ENCODE data around the gene HSPA14. TPM values are rescaled to one million over a fixed set of nuclear protein-coding genes. Genes with fewer than 3 reads are reported as not detected.

HSPA14 gene
- polyA plus RNA-seq, 4 donors, result 15.9 to 19.9 (median 17.7) TPM

DNA sequence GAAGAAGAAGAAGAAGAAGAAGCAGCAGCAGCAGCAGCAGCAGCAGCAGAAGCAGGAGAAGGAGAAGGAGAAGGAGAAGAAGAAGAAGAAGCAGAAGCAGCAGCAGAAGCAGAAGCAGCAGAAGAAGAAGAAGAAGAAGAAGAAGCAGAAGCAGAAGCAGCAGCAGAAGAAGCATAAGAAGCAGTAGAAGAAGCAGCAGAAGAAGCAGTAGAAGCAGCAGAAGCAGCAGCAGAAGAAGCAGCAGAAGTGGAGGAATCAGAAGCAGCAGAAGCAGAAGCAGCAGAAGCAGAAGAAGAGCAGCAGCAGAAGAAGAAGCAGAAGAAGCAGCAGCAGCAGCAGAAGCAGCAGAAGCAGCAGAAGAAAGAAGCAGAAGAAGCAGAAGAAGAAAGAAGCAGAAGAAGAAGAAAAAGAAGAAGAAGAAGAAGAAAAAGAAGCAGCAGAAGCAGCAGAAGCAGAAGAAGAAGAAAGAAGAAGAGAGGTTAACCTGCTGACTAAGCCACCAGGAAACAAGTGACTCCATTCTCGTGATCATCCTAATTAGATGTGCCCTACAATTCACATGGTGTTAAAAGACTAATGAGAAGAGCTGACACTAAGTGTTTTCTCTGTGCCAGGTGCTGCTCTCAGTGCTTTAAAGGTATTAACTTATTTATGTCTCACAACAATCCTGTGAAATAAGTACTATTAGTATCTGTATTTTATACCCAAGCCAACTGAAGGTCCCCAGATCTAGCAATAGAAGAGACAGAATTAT lies 11.9 kb upstream of the HSPA14 start:
- no peaks in the 10 kb centered on the region for H3K27me3 ChIP-seq (ENCODE audit: control insufficient read depth in 3 of 3, insufficient read depth in 3 of 3, low read length in 3 of 3)
- H3K4me1 ChIP-seq (ENCODE audit: control insufficient read depth in 3 of 3, insufficient read depth in 2 of 3, low read depth in 1 of 3, low read length in 2 of 3), result peaks cover 0 to 7% (median 3%) of the 10 kb centered on the region in 3 donors
- no peak overlapping the region for H3K4me3 ChIP-seq (ENCODE audit: low read depth in 1 of 3, low read length in 3 of 3)
- DNase-seq (no peak), FAIRE-seq (no peak)
- 31 to 55% (median 42%) methylated on average over 1 of the region's 1 CpG for WGBS, 3 donors
- no peak overlapping the region for H3K27ac ChIP-seq (ENCODE audit: low read depth in 1 of 3, low read length in 2 of 3)
- H3K36me3 ChIP-seq (ENCODE audit: control insufficient read depth in 3 of 3, insufficient read depth in 2 of 3, low read depth in 1 of 3, low read length in 3 of 3), result no peaks in the 10 kb centered on the region
- no peaks in the 10 kb centered on the region for H3K9me3 ChIP-seq (ENCODE audit: control insufficient read depth in 2 of 2, insufficient read depth in 1 of 2, low read depth in 1 of 2, low read length in 1 of 2)

DNA sequence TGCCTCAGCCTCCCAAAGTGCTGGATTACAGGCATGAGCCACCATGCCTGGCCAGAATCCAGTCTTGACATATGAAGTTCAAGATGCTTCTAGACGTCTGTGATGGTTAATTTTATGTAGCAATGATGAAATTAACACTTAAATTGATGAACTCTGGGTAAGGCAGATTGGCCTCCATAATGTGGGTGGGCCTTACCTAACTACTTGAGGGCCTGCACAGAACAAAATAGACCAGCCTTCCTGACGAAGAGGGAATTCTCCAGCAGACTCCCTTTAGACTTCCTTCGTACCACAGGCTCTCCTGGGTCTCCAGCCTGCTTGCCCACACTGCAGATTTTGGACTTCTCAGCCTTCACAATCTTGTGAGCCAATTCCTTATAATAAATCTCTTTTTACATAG lies 5.0 kb upstream of the HSPA14 start:
- no peaks in the 10 kb centered on the region for H3K4me1 ChIP-seq (ENCODE audit: control insufficient read depth in 3 of 3, insufficient read depth in 2 of 3, low read depth in 1 of 3, low read length in 2 of 3)
- DNase-seq (no peak), FAIRE-seq (no peak)
- no peaks in the 10 kb centered on the region for H3K36me3 ChIP-seq (ENCODE audit: control insufficient read depth in 3 of 3, insufficient read depth in 2 of 3, low read depth in 1 of 3, low read length in 3 of 3)
- no peaks in the 10 kb centered on the region for H3K27me3 ChIP-seq (ENCODE audit: control insufficient read depth in 3 of 3, insufficient read depth in 3 of 3, low read length in 3 of 3)
- H3K4me3 ChIP-seq (ENCODE audit: low read depth in 1 of 3, low read length in 3 of 3), result no peak overlapping the region
- no peak overlapping the region for H3K27ac ChIP-seq (ENCODE audit: low read depth in 1 of 3, low read length in 2 of 3)
- H3K9me3 ChIP-seq (ENCODE audit: control insufficient read depth in 2 of 2, insufficient read depth in 1 of 2, low read depth in 1 of 2, low read length in 1 of 2), result no peaks in the 10 kb centered on the region
- WGBS, 3 donors, result 76 to 81% (median 80%) methylated on average over 3 of the region's 3 CpGs

DNA sequence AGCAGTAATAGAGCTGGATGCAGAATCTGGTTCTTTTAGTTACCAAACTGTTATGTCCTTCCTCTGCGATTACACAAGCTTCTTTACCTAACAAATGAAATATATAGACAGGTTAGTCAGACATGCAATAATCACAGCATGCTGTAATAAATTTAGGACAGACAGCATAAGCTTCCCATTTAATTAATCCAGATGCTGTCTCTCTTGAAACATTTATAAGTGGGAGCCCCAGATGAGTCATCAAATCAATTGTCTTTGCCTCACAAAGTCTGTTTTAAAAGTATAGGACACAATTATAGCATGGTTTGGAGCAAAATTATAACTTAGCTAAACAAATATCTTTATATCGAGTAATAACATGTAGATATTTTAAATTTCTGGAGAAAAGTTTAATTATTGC lies 1.9 kb upstream of the HSPA14 start:
- no peaks in the 10 kb centered on the region for H3K27me3 ChIP-seq (ENCODE audit: control insufficient read depth in 3 of 3, insufficient read depth in 3 of 3, low read length in 3 of 3)
- FAIRE-seq (no peak), DNase-seq (no peak)
- H3K4me3 ChIP-seq (ENCODE audit: low read depth in 1 of 3, low read length in 3 of 3), result no peak overlapping the region
- no peaks in the 10 kb centered on the region for H3K36me3 ChIP-seq (ENCODE audit: control insufficient read depth in 3 of 3, insufficient read depth in 2 of 3, low read depth in 1 of 3, low read length in 3 of 3)
- H3K9me3 ChIP-seq (ENCODE audit: control insufficient read depth in 2 of 2, insufficient read depth in 1 of 2, low read depth in 1 of 2, low read length in 1 of 2), result no peaks in the 10 kb centered on the region
- 92 to 99% (median 93%) methylated on average over 2 of the region's 2 CpGs for WGBS, 3 donors
- H3K27ac ChIP-seq (ENCODE audit: low read depth in 1 of 3, low read length in 2 of 3), result no peak overlapping the region
- no peaks in the 10 kb centered on the region for H3K4me1 ChIP-seq (ENCODE audit: control insufficient read depth in 3 of 3, insufficient read depth in 2 of 3, low read depth in 1 of 3, low read length in 2 of 3)

DNA sequence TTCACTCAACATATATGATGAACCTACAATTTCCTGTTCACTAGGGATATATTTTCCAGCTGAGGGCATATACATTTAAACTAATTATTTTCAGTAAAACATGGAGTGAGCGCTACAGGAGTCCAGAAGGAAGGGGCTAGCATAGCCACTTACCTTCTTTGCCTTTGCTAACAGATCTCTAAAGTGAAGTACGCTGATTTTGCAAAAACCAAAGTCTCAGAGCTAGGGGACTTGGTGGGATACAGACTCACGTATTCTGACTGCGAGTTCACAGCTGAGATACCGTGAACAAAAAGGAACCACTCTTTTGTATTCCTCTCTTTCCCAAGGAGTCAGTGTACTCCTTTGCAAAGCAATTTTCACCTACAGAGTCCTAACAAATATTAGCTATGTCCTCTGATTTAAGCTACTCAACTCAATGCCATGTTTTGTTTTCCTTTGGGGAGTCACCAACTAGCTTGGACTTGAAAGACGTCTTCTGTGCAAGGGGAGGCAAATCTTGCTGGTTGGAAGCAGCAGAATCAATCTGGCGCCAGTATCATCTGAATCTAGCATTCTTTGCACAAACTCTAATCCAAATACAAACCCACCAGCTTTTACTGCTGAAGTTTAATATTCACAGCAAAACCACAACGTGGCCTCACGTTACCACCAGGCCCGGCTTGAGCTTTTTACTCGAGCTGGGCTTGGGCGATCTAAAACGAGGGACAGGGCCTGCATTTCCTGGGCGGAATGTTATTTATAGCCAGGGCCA lies 926 bp upstream of the HSPA14 start:
- H3K27ac ChIP-seq (ENCODE audit: low read depth in 1 of 3, low read length in 2 of 3), result peak overlapping the region; percentile 92 to 95 (median 94)
- FAIRE-seq, result no peak
- 25 to 27% (median 27%) methylated on average over 14 of the region's 14 CpGs for WGBS, 3 donors

DNA sequence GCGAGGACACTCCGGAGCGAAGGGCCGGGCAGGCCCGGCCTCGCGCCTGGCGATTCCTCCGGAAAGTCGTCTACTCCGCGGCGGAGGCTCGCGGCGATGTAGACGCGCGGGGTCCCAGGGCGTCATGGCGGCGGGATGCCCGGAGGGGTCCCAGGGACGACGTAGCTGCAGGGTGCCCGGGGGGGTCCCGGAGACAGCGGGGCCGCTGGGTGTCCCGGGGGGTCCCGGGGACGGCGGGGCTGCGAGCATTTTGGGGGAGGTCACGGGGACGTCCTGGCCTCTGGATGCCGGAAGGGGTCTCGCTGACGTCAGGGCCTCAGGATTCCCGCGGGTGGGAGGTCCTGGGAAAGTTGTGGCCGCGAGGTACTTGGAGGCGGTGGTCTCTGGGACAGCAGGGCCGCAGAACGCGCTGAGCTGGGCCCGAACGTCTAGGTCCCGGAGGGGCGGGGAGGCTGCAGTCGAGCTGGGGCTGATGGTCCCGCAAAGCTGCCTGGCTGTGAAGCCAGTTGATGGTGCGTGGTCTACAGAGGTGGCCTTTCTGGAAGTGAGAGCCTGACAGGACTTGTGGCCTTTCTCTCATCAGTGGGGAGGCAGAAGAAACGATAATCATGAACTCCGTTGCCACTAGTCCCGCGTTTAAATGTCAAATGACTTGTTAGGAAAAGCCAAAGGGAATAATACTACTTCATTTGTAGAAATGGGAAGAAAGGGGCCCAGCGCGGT lies 637 bp downstream of the HSPA14 start:
- peak overlapping the region; percentile 93 to 99 (median 95) for H3K27ac ChIP-seq (ENCODE audit: low read depth in 1 of 3, low read length in 2 of 3)
- DNase-seq (peak in 1 of 2 donors; percentile 73), FAIRE-seq (no peak)
- H3K4me1 ChIP-seq (ENCODE audit: control insufficient read depth in 3 of 3, insufficient read depth in 2 of 3, low read depth in 1 of 3, low read length in 2 of 3), result no peaks in the 10 kb centered on the region
- H3K4me3 ChIP-seq (ENCODE audit: low read depth in 1 of 3, low read length in 3 of 3), result peak overlapping the region; percentile 92 to 98 (median 94)
- H3K36me3 ChIP-seq (ENCODE audit: control insufficient read depth in 3 of 3, insufficient read depth in 2 of 3, low read depth in 1 of 3, low read length in 3 of 3), result peaks cover 5 to 19% (median 7%) of the 10 kb centered on the region in 3 donors
- 0 to 1% (median 0%) methylated on average over 51 to 60 of the region's 60 CpGs for WGBS, 3 donors
- no peaks in the 10 kb centered on the region for H3K27me3 ChIP-seq (ENCODE audit: control insufficient read depth in 3 of 3, insufficient read depth in 3 of 3, low read length in 3 of 3)
- H3K9me3 ChIP-seq (ENCODE audit: control insufficient read depth in 2 of 2, insufficient read depth in 1 of 2, low read depth in 1 of 2, low read length in 1 of 2), result no peaks in the 10 kb centered on the region

More for the DNA sequence above, 926 bp upstream of the HSPA14 start:
- DNase-seq, result no peak
- Histone ChIP-seq H3K4me3 (ENCODE audit: low read depth in 1 of 3, low read length in 3 of 3) (peak overlapping the region; percentile 58 to 92 (median 75)), H3K4me1 (ENCODE audit: control insufficient read depth in 3 of 3, insufficient read depth in 2 of 3, low read depth in 1 of 3, low read length in 2 of 3) (no peaks in the 10 kb centered on the region), H3K36me3 (ENCODE audit: control insufficient read depth in 3 of 3, insufficient read depth in 2 of 3, low read depth in 1 of 3, low read length in 3 of 3) (peaks cover 0 to 7% (median 1%) of the 10 kb centered on the region in 3 donors), H3K27me3 (ENCODE audit: control insufficient read depth in 3 of 3, insufficient read depth in 3 of 3, low read length in 3 of 3) (no peaks in the 10 kb centered on the region), H3K9me3 (ENCODE audit: control insufficient read depth in 2 of 2, insufficient read depth in 1 of 2, low read depth in 1 of 2, low read length in 1 of 2) (no peaks in the 10 kb centered on the region)

DNA sequence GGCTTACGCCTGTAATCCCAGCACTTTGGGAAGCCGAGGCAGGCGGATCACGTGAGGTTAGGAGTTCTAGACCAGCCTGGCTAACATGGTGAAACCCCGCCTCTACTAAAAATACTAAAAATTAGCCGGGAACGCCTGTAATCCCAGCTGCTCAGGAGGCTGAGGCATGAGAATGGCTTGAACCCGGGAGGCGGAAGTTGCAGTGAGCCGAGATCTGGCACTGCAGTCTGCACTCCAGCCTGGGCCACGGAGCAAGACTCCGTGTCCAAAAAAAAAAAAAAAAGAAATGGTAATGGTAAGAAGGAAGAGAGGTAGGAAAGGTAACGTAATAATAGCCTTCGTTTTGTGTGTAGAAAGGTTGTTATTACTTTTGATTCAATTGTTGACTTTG lies 1.2 kb downstream of the HSPA14 start:
- Histone ChIP-seq H3K36me3 (ENCODE audit: control insufficient read depth in 3 of 3, insufficient read depth in 2 of 3, low read depth in 1 of 3, low read length in 3 of 3) (peaks cover 7 to 19% (median 7%) of the 10 kb centered on the region in 3 donors), H3K9me3 (ENCODE audit: control insufficient read depth in 2 of 2, insufficient read depth in 1 of 2, low read depth in 1 of 2, low read length in 1 of 2) (no peaks in the 10 kb centered on the region), H3K4me1 (ENCODE audit: control insufficient read depth in 3 of 3, insufficient read depth in 2 of 3, low read depth in 1 of 3, low read length in 2 of 3) (no peaks in the 10 kb centered on the region), H3K27me3 (ENCODE audit: control insufficient read depth in 3 of 3, insufficient read depth in 3 of 3, low read length in 3 of 3) (no peaks in the 10 kb centered on the region), H3K27ac (ENCODE audit: low read depth in 1 of 3, low read length in 2 of 3) (peak overlapping the region; percentile 93 to 99 (median 95)), H3K4me3 (ENCODE audit: low read depth in 1 of 3, low read length in 3 of 3) (peak overlapping the region; percentile 92 to 98 (median 94))
- WGBS, 3 donors, result 4 to 10% (median 8%) methylated on average over 14 of the region's 14 CpGs
- DNase-seq (peak; percentile 28 to 43), FAIRE-seq (no peak)

DNA sequence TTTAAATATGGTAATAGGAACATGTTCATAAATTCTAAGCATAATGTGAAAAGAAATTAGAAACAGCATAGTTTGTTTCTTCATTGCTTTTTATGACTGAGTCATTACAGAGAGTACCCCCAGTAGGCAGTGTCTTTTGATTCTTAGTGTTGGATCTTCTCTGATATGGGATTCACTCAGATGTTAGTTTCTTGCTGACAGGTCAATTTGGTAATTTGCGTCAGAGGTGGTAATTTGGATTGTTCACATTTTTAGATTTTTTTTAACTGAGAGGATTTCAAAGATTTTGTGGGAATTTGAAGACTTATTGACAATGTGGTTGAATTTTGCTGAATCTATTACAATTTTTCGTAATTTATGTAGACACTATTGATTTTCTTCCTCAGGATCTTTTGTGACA lies 2.1 kb downstream of the HSPA14 start:
- WGBS, 3 donors, result 95 to 97% (median 95%) methylated on average over 2 of the region's 2 CpGs
- Histone ChIP-seq H3K27ac (ENCODE audit: low read depth in 1 of 3, low read length in 2 of 3) (no peak overlapping the region), H3K36me3 (ENCODE audit: control insufficient read depth in 3 of 3, insufficient read depth in 2 of 3, low read depth in 1 of 3, low read length in 3 of 3) (peaks cover 7 to 19% (median 7%) of the 10 kb centered on the region in 3 donors), H3K4me1 (ENCODE audit: control insufficient read depth in 3 of 3, insufficient read depth in 2 of 3, low read depth in 1 of 3, low read length in 2 of 3) (no peaks in the 10 kb centered on the region), H3K27me3 (ENCODE audit: control insufficient read depth in 3 of 3, insufficient read depth in 3 of 3, low read length in 3 of 3) (no peaks in the 10 kb centered on the region), H3K4me3 (ENCODE audit: low read depth in 1 of 3, low read length in 3 of 3) (no peak overlapping the region), H3K9me3 (ENCODE audit: control insufficient read depth in 2 of 2, insufficient read depth in 1 of 2, low read depth in 1 of 2, low read length in 1 of 2) (no peaks in the 10 kb centered on the region)
- DNase-seq (no peak), FAIRE-seq (no peak)

DNA sequence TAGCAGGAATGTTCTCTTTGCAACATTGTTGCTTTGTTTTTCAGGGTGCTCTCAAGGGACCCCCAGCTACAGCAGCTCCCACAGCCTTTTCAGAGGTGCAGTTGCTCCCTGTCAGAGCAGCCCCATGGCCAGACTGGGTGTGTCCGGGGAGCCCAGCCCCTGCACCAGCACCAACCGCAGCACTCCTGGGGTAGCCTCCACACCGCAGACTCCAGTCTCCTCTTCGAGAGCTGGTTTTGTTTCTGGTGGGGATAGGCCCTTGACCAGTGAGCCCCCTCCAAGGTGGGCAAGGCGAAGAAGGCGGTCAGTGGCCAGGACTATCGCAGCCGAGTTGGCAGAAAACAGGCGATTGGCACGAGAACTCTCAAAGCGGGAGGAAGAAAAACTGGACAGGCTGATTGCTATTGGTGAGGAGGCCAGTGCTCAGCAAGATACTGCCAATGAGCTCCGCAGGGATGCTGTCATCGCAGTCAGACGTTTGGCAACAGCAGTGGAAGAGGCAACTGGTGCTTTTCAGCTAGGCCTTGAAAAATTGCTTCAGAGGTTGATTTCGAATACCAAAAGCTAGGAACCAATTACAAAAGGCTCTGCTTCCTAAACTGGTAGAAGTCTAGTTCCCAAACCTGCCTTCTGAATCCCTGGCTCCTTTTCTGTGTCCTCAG lies 5.4 kb downstream of the HSPA14 start:
- WGBS, 3 donors, result 95 to 97% (median 96%) methylated on average over 15 of the region's 15 CpGs
- no peak overlapping the region for H3K4me3 ChIP-seq (ENCODE audit: low read depth in 1 of 3, low read length in 3 of 3)
- H3K4me1 ChIP-seq (ENCODE audit: control insufficient read depth in 3 of 3, insufficient read depth in 2 of 3, low read depth in 1 of 3, low read length in 2 of 3), result no peaks in the 10 kb centered on the region
- H3K9me3 ChIP-seq (ENCODE audit: control insufficient read depth in 2 of 2, insufficient read depth in 1 of 2, low read depth in 1 of 2, low read length in 1 of 2), result no peaks in the 10 kb centered on the region
- no peak for FAIRE-seq
- H3K36me3 ChIP-seq (ENCODE audit: control insufficient read depth in 3 of 3, insufficient read depth in 2 of 3, low read depth in 1 of 3, low read length in 3 of 3), result peaks cover 7 to 25% (median 7%) of the 10 kb centered on the region in 3 donors
- no peaks in the 10 kb centered on the region for H3K27me3 ChIP-seq (ENCODE audit: control insufficient read depth in 3 of 3, insufficient read depth in 3 of 3, low read length in 3 of 3)
- DNase-seq, result no peak
- H3K27ac ChIP-seq (ENCODE audit: low read depth in 1 of 3, low read length in 2 of 3), result no peak overlapping the region

Measured in small intestine (tissue), 7 donors.